Suprapubic skin (tissue), 2 donors: ENCODE results near the gene CYB561D2.

Source experiments
- EP300 ChIP-seq: sonication (generic); formaldehyde crosslinking; IDR thresholded peaks from one replicate; pipeline ENCODE4 v1.6.1; 2017; ENCODE audit warnings: antibody characterized with exemption
- POLR2A ChIP-seq, 2 donors: fragments of 450-650 bp; IDR thresholded peaks; one replicate each; pipeline ENCODE4 v1.6.1; 2017; ENCODE audit warnings: antibody characterized with exemption in 2 of 2, mild to moderate bottlenecking in 2 of 2, moderate library complexity in 2 of 2

- TF ChIP-seq EP300 (no peak), POLR2A (IDR thresholded peaks at IDR 0.05) (no peak)
These were observed 5.7 kb upstream of the CYB561D2 start for GRCh38 chr3:50345008-50345407.
